Measurements from ENCODE around the gene MIEN1.
"Not testable (repeated sequence)": the region's sequence is repeated elsewhere in the genome, so short reads cannot be mapped to it uniquely, and the experiment has no call there.

The MIEN1 gene

GRCh38 chr17:39755554-39756379 lies 25.4 kb upstream of the MIEN1 start:
- peak; percentile 70 for DNase-seq

GRCh38 chr17:39754958-39755553 lies 24.7 kb upstream of the MIEN1 start:
- DNase-seq, result no peak

- DNase-seq, result peak; percentile 99
Measured at GRCh38 chr17:39754161-39754957, 24.0 kb upstream of the MIEN1 start.

- DNase-seq, result no peak
Measured at GRCh38 chr17:39753514-39754160, 23.3 kb upstream of the MIEN1 start.

GRCh38 chr17:39752241-39752881 lies 22.0 kb upstream of the MIEN1 start:
- DNase-seq, result no peak

GRCh38 chr17:39751637-39752036 lies 21.3 kb upstream of the MIEN1 start:
- no peak for DNase-seq

- DNase-seq, result no peak
Measured at GRCh38 chr17:39751016-39751543, 20.7 kb upstream of the MIEN1 start.

GRCh38 chr17:39750131-39751015 lies 20.0 kb upstream of the MIEN1 start:
- no peak for DNase-seq

- not testable (repeated sequence) for DNase-seq
Measured at GRCh38 chr17:39748444-39749034, 18.2 kb upstream of the MIEN1 start.

GRCh38 chr17:39747745-39748144 lies 17.4 kb upstream of the MIEN1 start:
- no peak for DNase-seq

- no peak for DNase-seq
Measured at GRCh38 chr17:39746145-39746461, 15.8 kb upstream of the MIEN1 start.

- no peak for DNase-seq
Measured at GRCh38 chr17:39745335-39746144, 15.2 kb upstream of the MIEN1 start.

- no peak for DNase-seq
Measured at GRCh38 chr17:39744836-39745215, 14.5 kb upstream of the MIEN1 start.

- DNase-seq, result no peak
Measured at GRCh38 chr17:39744075-39744835, 13.9 kb upstream of the MIEN1 start.

- DNase-seq, result no peak
Measured at GRCh38 chr17:39742856-39743436, 12.6 kb upstream of the MIEN1 start.

- no peak for DNase-seq
Measured at GRCh38 chr17:39742126-39742855, 12.0 kb upstream of the MIEN1 start.

GRCh38 chr17:39740357-39741111 lies 10.2 kb upstream of the MIEN1 start:
- no peak for DNase-seq

All from central memory CD4-positive, alpha-beta T cell (primary cell).